GM21528 (cell line): Measurements from ENCODE around the gene PPWD1.
"Not testable (repeated sequence)": the region's sequence is repeated elsewhere in the genome, so short reads cannot be mapped to it uniquely, and the experiment has no call there.

ENCODE experiments used
- ATAC-seq: cut with Tn5 transposase; IDR thresholded peaks from one replicate; pipeline ENCODE4 v1.9.1; 2021; ENCODE audit warnings: mild to moderate bottlenecking, moderate library complexity; ENCODE audit not compliant: unreplicated experiment, low FRiP score

PPWD1 gene

GRCh38 chr5:65621961-65622360 lies 58.9 kb downstream of the PPWD1 start:
- not testable (repeated sequence) for ATAC-seq

- ATAC-seq: no peak
Measured at GRCh38 chr5:65623482-65623881, 60.4 kb downstream of the PPWD1 start.

DNA sequence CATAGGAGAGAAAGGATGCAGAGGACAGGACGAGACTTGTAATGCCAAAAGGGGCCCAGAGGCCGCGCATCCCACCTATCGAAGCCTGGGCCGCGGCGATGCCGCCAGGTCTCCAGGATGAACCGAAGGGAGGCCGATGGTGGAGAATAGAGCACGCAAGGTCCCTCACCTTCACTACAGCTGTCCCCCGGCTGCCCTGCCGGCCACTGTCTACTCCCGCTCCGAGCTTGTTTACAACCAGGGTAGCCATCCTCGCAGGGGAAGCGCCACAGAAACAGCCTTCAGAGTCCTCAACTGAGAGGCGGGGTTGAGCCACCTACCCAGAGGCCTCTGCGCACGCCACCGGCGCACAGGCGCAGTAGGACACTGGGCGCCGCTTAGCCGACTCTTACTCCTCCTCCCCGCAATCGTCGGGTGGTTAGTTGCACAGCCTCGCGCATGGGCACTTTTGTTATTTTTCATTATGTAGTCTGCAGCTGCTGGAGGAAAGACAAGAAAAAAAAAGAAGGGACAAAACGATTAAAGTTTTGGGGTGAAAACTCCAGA lies 61.0 kb downstream of the PPWD1 start, which contains the start of gene TRIM23:
Gene TRIM23, minus strand, starts transcription at position 309 of the 546 bp plus-strand sequence. Its CDS starts 59 bp downstream, at position 250.
- peak; percentile 94 for ATAC-seq

GRCh38 chr5:65624571-65625555 lies 61.8 kb downstream of the PPWD1 start, which contains the start of the genes SHLD3 and TRAPPC13:
Gene SHLD3, plus strand, starts transcription at chr5:65625027. Its CDS starts 4,561 bp downstream, at chr5:65629588.
Gene TRAPPC13, plus strand, starts transcription at chr5:65625027. Its CDS starts 34 bp downstream, at chr5:65625061.
- ATAC-seq: peak; percentile 83

- no peak for ATAC-seq
Measured at GRCh38 chr5:65625743-65626142, 62.6 kb downstream of the PPWD1 start.

- ATAC-seq: no peak
Measured at GRCh38 chr5:65630981-65631380, 67.9 kb downstream of the PPWD1 start.
